Caco-2 (cell line): ENCODE results near the gene SLC43A3. TPM values are rescaled to one million over a fixed set of nuclear protein-coding genes. Genes with fewer than 3 reads are reported as not detected.

Source experiments
- BruUV-seq: library from RNA; stranded (reverse); fragments of 400-500 nt; replicated peaks from 2 replicates; lab custom pipeline; 2021; lab: Mats Ljungman, UMichigan
- CTCF ChIA-PET: fragments of 300-600 bp; sonication (Branson Sonifier 250); formaldehyde crosslinking; loops from one replicate; lab custom pipeline; 2022; ENCODE audit warnings: antibody characterized with exemption; lab: Charles Lee
- POLR2A ChIA-PET: fragments of 300-600 bp; sonication (Branson Sonifier 250); formaldehyde crosslinking; loops from one replicate; lab custom pipeline; 2022; ENCODE audit warnings: antibody characterized with exemption; lab: Charles Lee
- DNase-seq, 2 experiments: peaks; one replicate each; pipeline versions ENCODE4 v3.0.0 to v3.0.0-alpha.2; 2020 to 2022
- H3K27me3 ChIP-seq: replicated peaks from 2 replicates; pipeline ENCODE4 v1.6.0; 2011; ENCODE audit warnings: low read length; ENCODE audit not compliant: control insufficient read depth, insufficient read depth
- H3K36me3 ChIP-seq: 2 replicates; pipeline ENCODE4 v1.5.1; 2011; ENCODE audit warnings: low read length; ENCODE audit not compliant: control insufficient read depth, insufficient read depth
- H3K4me1 ChIP-seq: fragments of 250-450 bp; sonication (Bioruptor Pico); 2 replicates; pipeline ENCODE4 v1.5.1; 2020; ENCODE audit warnings: mild to moderate bottlenecking
- H3K4me3 ChIP-seq: 2 replicates; pipeline ENCODE4 v1.5.1; 2011; ENCODE audit warnings: low read depth, mild to moderate bottlenecking, control low read depth, low read length
- H3K9me3 ChIP-seq: fragments of 250-450 bp; sonication (Bioruptor Pico); 2 replicates; pipeline ENCODE4 v1.5.1; 2020; ENCODE audit warnings: mild to moderate bottlenecking, moderate library complexity
- H3K27ac Mint-ChIP-seq: one replicate; pipeline ENCODE4 v1.8.0; 2022; ENCODE audit warnings: mixed read lengths; ENCODE audit not compliant: unreplicated experiment
- H3K27me3 Mint-ChIP-seq: one replicate; pipeline ENCODE4 v1.8.0; 2022; ENCODE audit warnings: mixed read lengths; ENCODE audit not compliant: insufficient read depth, unreplicated experiment
- H3K36me3 Mint-ChIP-seq: one replicate; pipeline ENCODE4 v1.8.0; 2022; ENCODE audit warnings: mild to moderate bottlenecking, mixed read lengths; ENCODE audit not compliant: insufficient read depth, unreplicated experiment
- H3K4me1 Mint-ChIP-seq: one replicate; pipeline ENCODE4 v1.8.0; 2022; ENCODE audit warnings: low read depth, mixed read lengths; ENCODE audit not compliant: unreplicated experiment
- H3K4me3 Mint-ChIP-seq: one replicate; pipeline ENCODE4 v1.8.0; 2022; ENCODE audit warnings: mild to moderate bottlenecking, moderate library complexity, mixed read lengths; ENCODE audit not compliant: unreplicated experiment
- H3K9me3 Mint-ChIP-seq: one replicate; pipeline ENCODE4 v1.8.0; 2022; ENCODE audit warnings: mixed read lengths; ENCODE audit not compliant: unreplicated experiment
- intact Hi-C: fragments of 100-400 bp; cut with micrococcal nuclease; formaldehyde crosslinking; loops from one replicate; pipeline ENCODE4 v1.10.0; 2022; ENCODE audit not compliant: unreplicated experiment
- total RNA-seq: library from RNA; stranded (reverse); gene quantifications from 2 replicates; pipeline ENCODE4 v1.2.3, GENCODE V29; 2022
- TF ChIP-seq, protein P1 (sequence below), 2 experiments: fragments of 200-600 bp in 1 of 2; IDR thresholded peaks; 1 replicate in 1 of 2; 2 replicates in 1 of 2; pipeline versions ENCODE4 v1.5.1 to v1.8.0; 2011 to 2022; ENCODE audit warnings: antibody characterized with exemption in 1 of 2, control low read depth in 1 of 2, inconsistent platforms in 1 of 2, low read depth in 1 of 2, low read length in 1 of 2, mild to moderate bottlenecking in 1 of 2, moderate library complexity in 1 of 2; ENCODE audit not compliant: insufficient read depth in 1 of 2, severe bottlenecking in 1 of 2, unreplicated experiment in 1 of 2

Gene SLC43A3
- total RNA-seq, 1 experiment from 2014 or later: not detected

- Mint-ChIP-seq H3K4me3 (no peak overlapping the region), H3K9me3 (no peaks in the 10 kb centered on the region), H3K36me3 (no peaks in the 10 kb centered on the region), H3K4me1 (peaks cover 7% of the 10 kb centered on the region), H3K27ac (no peak overlapping the region), H3K27me3 (no peaks in the 10 kb centered on the region)
- TF ChIP-seq, protein P1, sequence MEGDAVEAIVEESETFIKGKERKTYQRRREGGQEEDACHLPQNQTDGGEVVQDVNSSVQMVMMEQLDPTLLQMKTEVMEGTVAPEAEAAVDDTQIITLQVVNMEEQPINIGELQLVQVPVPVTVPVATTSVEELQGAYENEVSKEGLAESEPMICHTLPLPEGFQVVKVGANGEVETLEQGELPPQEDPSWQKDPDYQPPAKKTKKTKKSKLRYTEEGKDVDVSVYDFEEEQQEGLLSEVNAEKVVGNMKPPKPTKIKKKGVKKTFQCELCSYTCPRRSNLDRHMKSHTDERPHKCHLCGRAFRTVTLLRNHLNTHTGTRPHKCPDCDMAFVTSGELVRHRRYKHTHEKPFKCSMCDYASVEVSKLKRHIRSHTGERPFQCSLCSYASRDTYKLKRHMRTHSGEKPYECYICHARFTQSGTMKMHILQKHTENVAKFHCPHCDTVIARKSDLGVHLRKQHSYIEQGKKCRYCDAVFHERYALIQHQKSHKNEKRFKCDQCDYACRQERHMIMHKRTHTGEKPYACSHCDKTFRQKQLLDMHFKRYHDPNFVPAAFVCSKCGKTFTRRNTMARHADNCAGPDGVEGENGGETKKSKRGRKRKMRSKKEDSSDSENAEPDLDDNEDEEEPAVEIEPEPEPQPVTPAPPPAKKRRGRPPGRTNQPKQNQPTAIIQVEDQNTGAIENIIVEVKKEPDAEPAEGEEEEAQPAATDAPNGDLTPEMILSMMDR (IDR thresholded peaks at IDR 0.05; ENCODE audit: insufficient read depth in 1 of 2, low read depth in 1 of 2, low read length in 1 of 2, severe bottlenecking in 1 of 2, unreplicated experiment in 1 of 2): no peak
- no peak for DNase-seq
- intact Hi-C loops: no loop called here
- Histone ChIP-seq H3K36me3 (no peaks in the 10 kb centered on the region), H3K4me3 (no peak overlapping the region), H3K27me3 (no peaks in the 10 kb centered on the region), H3K9me3 (no peaks in the 10 kb centered on the region), H3K4me1 (no peaks in the 10 kb centered on the region)
- ChIA-PET POLR2A (no interaction called here), CTCF (no interaction called here)
- no TSS peak for BruUV-seq
These were observed 16.6 kb downstream of the SLC43A3 start for GRCh38 chr11:57410287-57410686.

DNA sequence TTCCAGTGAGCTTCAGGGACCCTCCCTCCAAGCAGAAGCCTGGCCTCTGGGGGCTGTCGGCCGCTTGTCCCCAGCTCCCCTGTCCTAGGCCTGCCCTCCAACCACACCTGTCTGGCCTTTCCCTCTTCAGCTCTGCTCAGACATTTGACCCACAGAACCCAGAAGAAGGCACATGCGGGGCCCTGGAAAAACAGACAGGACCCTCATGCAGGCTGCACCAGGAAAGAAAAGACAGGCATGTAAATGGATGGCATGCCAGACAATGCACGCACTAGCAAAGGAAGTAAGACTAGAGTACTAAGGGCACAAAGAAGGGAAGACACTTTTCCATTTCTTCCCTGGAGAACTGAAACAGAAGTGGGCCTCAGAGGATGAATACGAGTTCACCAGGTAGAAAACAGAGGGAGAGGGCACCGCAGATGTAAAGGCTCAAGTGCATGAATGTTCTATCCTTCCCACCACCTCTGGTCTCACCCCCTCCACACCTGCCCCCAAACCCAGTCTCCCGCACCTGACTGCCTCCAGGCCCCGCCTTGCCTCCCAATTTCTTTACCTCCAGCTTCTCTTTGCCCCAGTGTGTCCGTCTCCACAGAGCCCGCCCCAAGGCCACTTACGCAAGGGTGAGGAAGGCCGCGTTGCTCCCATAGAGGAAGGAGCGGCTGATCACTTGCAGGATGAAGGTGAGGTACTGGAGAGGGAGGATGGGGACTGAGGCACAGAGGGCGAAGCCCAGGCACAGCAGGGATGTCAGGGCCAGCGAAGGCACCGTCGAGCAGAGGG is 17.4 kb downstream of the SLC43A3 start:
- no peaks in the 10 kb centered on the region for H3K9me3 ChIP-seq
- no peak overlapping the region for H3K27ac Mint-ChIP-seq
- H3K4me1 Mint-ChIP-seq: peaks cover 7% of the 10 kb centered on the region
- ChIA-PET CTCF (no interaction called here), POLR2A (interaction anchor here (0.6 kb wide), 1 partner anchor 209 kb away, joined by 3 read pairs; no protein-coding TSS in a partner anchor)
- DNase-seq: no peak
- H3K4me3 ChIP-seq: no peak overlapping the region
- H3K4me3 Mint-ChIP-seq: no peak overlapping the region
- H3K27me3 Mint-ChIP-seq: no peaks in the 10 kb centered on the region
- H3K36me3 Mint-ChIP-seq: no peaks in the 10 kb centered on the region
- intact Hi-C loops: no loop called here
- no peaks in the 10 kb centered on the region for H3K9me3 Mint-ChIP-seq
- H3K4me1 ChIP-seq: no peaks in the 10 kb centered on the region
- no peaks in the 10 kb centered on the region for H3K27me3 ChIP-seq
- H3K36me3 ChIP-seq: no peaks in the 10 kb centered on the region
- BruUV-seq: no TSS peak
- TF ChIP-seq, protein P1 (IDR thresholded peaks at IDR 0.05; ENCODE audit: insufficient read depth in 1 of 2, low read depth in 1 of 2, low read length in 1 of 2, severe bottlenecking in 1 of 2, unreplicated experiment in 1 of 2): no peak

DNA sequence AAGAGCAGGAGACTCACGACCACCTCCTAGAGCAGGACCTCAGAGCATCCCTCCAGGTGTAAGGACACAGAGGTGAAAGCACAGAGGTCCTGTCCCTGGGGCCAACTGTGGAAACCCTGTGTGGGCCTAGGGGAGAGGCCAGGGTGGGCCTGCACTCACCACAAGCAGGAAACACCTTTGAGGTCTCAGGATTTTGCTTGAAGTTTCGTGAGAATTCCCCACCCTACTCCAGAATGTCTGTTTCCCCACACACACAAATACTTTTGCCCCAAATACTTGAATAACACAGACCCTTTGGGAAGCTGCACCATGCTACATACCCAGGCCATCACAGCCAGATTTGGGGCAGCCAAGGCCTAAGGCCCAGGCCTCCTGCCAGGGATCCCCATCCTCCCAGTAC is 18.1 kb downstream of the SLC43A3 start:
- Mint-ChIP-seq H3K9me3 (no peaks in the 10 kb centered on the region), H3K27ac (no peak overlapping the region), H3K36me3 (no peaks in the 10 kb centered on the region), H3K4me1 (peaks cover 5% of the 10 kb centered on the region), H3K4me3 (no peak overlapping the region), H3K27me3 (no peaks in the 10 kb centered on the region)
- intact Hi-C loops: no loop called here
- ChIA-PET CTCF (no interaction called here), POLR2A (interaction anchor here (0.6 kb wide), 1 partner anchor 209 kb away, joined by 3 read pairs; no protein-coding TSS in a partner anchor)
- no peaks in the 10 kb centered on the region for H3K4me1 ChIP-seq
- H3K9me3 ChIP-seq: no peaks in the 10 kb centered on the region
- BruUV-seq: no TSS peak
- no peak overlapping the region for H3K4me3 ChIP-seq
- no peaks in the 10 kb centered on the region for H3K36me3 ChIP-seq
- TF ChIP-seq, protein P1 (IDR thresholded peaks at IDR 0.05; ENCODE audit: insufficient read depth in 1 of 2, low read depth in 1 of 2, low read length in 1 of 2, severe bottlenecking in 1 of 2, unreplicated experiment in 1 of 2): no peak
- no peaks in the 10 kb centered on the region for H3K27me3 ChIP-seq
- DNase-seq: no peak
